ENCODE data around the gene UBE3D.

- TF ChIP-seq CTCF (IDR thresholded peaks at IDR 0.05 in 8 of 11, conservative IDR thresholded peaks at IDR 0.05 in 3 of 11) = no peak
- TF ChIP-seq POLR2AphosphoS5 (IDR thresholded peaks at IDR 0.05) = no peak
- no peak for TF ChIP-seq POLR2A (IDR thresholded peaks at IDR 0.05)
Observed at GRCh38 chr6:82906489-82906888, 159.2 kb downstream of the UBE3D start.
